Endothelial cell of umbilical vein (primary cell): ENCODE data around the gene TAF12.

Experiments
- CTCF ChIP-seq, 2 donors: IDR thresholded peaks; 1 replicate in 1 of 2; 2 replicates in 1 of 2; pipeline ENCODE4 v1.5.1; 2011; ENCODE audit warnings: low read length in 2 of 2, mild to moderate bottlenecking in 2 of 2, moderate library complexity in 2 of 2, control low read depth in 1 of 2, inconsistent platforms in 1 of 2, low read depth in 1 of 2; ENCODE audit not compliant: insufficient read depth in 1 of 2; ENCODE audit errors: extremely low read depth in 1 of 2
- EZH2 ChIP-seq: IDR thresholded peaks from 2 replicates; pipeline ENCODE4 v1.6.1; 2012; ENCODE audit warnings: borderline replicate concordance, low read depth, mild to moderate bottlenecking, moderate library complexity, low read length, inconsistent platforms; ENCODE audit not compliant: severe bottlenecking
- POLR2A ChIP-seq: IDR thresholded peaks from 2 replicates; pipeline ENCODE4 v1.6.1; 2012; ENCODE audit warnings: low read depth, mild to moderate bottlenecking, control low read depth, low read length
- POLR2AphosphoS5 ChIP-seq: IDR thresholded peaks from 2 replicates; pipeline ENCODE4 v1.6.1; 2012; ENCODE audit warnings: low read depth, mild to moderate bottlenecking, control low read depth, low read length, moderate library complexity; ENCODE audit not compliant: insufficient read depth

GRCh38 chr1:28680151-28680550, 37.3 kb upstream of the TAF12 start:
- TF ChIP-seq CTCF (IDR thresholded peaks at IDR 0.05; ENCODE audit: extremely low read depth in 1 of 2, insufficient read depth in 1 of 2, low read depth in 1 of 2, low read length in 2 of 2) = no peak
- no peak for TF ChIP-seq EZH2
- TF ChIP-seq POLR2AphosphoS5 = no peak
- no peak for TF ChIP-seq POLR2A
